ENCODE measurements around the gene DPM3. TPM values are rescaled to one million over a fixed set of nuclear protein-coding genes. Genes with fewer than 3 reads are reported as not detected.
A peak's percentile ranks its signal among the peaks of the same experiment; 100 is the strongest.

DPM3 gene
- total and polyA plus RNA-seq, 2 of the 13 experiments (the other 11 are each of a cell fraction or from before 2014, with no cell fraction given) = 23.2 to 53.4 TPM

- peak; percentile 66 for TF ChIP-seq HOXA9 (CRISPR knock-in tag; IDR thresholded peaks at IDR 0.05; ENCODE audit: borderline replicate concordance)
- TF ChIP-seq NFAT5 (CRISPR knock-in tag; IDR thresholded peaks at IDR 0.05) = peak; percentile 82
- TF ChIP-seq, protein P1, sequence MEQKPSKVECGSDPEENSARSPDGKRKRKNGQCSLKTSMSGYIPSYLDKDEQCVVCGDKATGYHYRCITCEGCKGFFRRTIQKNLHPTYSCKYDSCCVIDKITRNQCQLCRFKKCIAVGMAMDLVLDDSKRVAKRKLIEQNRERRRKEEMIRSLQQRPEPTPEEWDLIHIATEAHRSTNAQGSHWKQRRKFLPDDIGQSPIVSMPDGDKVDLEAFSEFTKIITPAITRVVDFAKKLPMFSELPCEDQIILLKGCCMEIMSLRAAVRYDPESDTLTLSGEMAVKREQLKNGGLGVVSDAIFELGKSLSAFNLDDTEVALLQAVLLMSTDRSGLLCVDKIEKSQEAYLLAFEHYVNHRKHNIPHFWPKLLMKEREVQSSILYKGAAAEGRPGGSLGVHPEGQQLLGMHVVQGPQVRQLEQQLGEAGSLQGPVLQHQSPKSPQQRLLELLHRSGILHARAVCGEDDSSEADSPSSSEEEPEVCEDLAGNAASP (CRISPR knock-in tag; IDR thresholded peaks at IDR 0.05; ENCODE audit: borderline replicate concordance) = peak; percentile 98
- TF ChIP-seq HNF4G (IDR thresholded peaks at IDR 0.05; ENCODE audit: borderline replicate concordance, low read depth, low read length) = peak; percentile 88
- peak; percentile 99 for TF ChIP-seq HNF4G (CRISPR knock-in tag; IDR thresholded peaks at IDR 0.05; ENCODE audit: borderline replicate concordance, low read depth)
- peak; percentile 95 for TF ChIP-seq ZNF136 (CRISPR knock-in tag; IDR thresholded peaks at IDR 0.05; ENCODE audit: low read depth)
- peak; percentile 98 for TF ChIP-seq SALL1 (CRISPR knock-in tag; IDR thresholded peaks at IDR 0.05)
- TF ChIP-seq ZNF644 (CRISPR knock-in tag; IDR thresholded peaks at IDR 0.05; ENCODE audit: low read depth) = peak; percentile 60; the same call in 1 of the 2 replicates
- no peak for TF ChIP-seq PBX3 (CRISPR knock-in tag; IDR thresholded peaks at IDR 0.05; ENCODE audit: borderline replicate concordance)
- TF ChIP-seq ZFP41 (CRISPR knock-in tag; IDR thresholded peaks at IDR 0.05; ENCODE audit: borderline replicate concordance) = peak; percentile 87; the same call in 1 of the 2 replicates
- no peak for TF ChIP-seq CSRNP2 (CRISPR knock-in tag; conservative IDR thresholded peaks at IDR 0.05; ENCODE audit: low read depth)
- peak; percentile 90 for TF ChIP-seq HMG20A (CRISPR knock-in tag; IDR thresholded peaks at IDR 0.05; ENCODE audit: borderline replicate concordance)
- TF ChIP-seq ZC3H4 (CRISPR knock-in tag; IDR thresholded peaks at IDR 0.05; ENCODE audit: borderline replicate concordance) = peak; percentile 82
- peak; percentile 51 for TF ChIP-seq ZBTB21 (CRISPR knock-in tag; IDR thresholded peaks at IDR 0.05)
- TF ChIP-seq ZNF790 (CRISPR knock-in tag; IDR thresholded peaks at IDR 0.05; ENCODE audit: borderline replicate concordance) = peak; percentile 86; the same call in 1 of the 2 replicates
- peak; percentile 97 for TF ChIP-seq ZNF883 (CRISPR knock-in tag; IDR thresholded peaks at IDR 0.05; ENCODE audit: not compliant biosample characterization)
- peak; percentile 98 for TF ChIP-seq ZNF772 (CRISPR knock-in tag; IDR thresholded peaks at IDR 0.05)
- TF ChIP-seq ZSCAN21 (CRISPR knock-in tag; IDR thresholded peaks at IDR 0.05; ENCODE audit: borderline replicate concordance) = peak; percentile 97
- TF ChIP-seq KLF16 (CRISPR knock-in tag; IDR thresholded peaks at IDR 0.05) = peak in 1 of 2 experiments; percentile 98; a peak in 3 of 4 replicates
Observed at GRCh38 chr1:155125946-155126555, 14.3 kb downstream of the DPM3 start (continued).
